ENCODE measurements around the gene EIF2B4. TPM values are rescaled to one million over a fixed set of nuclear protein-coding genes. Genes with fewer than 3 reads are reported as not detected.

The EIF2B4 gene
- total and polyA plus RNA-seq, 2 of the 13 experiments (the other 11 are each of a cell fraction or from before 2014, with no cell fraction given): 91.5 to 96.4 TPM

DNA sequence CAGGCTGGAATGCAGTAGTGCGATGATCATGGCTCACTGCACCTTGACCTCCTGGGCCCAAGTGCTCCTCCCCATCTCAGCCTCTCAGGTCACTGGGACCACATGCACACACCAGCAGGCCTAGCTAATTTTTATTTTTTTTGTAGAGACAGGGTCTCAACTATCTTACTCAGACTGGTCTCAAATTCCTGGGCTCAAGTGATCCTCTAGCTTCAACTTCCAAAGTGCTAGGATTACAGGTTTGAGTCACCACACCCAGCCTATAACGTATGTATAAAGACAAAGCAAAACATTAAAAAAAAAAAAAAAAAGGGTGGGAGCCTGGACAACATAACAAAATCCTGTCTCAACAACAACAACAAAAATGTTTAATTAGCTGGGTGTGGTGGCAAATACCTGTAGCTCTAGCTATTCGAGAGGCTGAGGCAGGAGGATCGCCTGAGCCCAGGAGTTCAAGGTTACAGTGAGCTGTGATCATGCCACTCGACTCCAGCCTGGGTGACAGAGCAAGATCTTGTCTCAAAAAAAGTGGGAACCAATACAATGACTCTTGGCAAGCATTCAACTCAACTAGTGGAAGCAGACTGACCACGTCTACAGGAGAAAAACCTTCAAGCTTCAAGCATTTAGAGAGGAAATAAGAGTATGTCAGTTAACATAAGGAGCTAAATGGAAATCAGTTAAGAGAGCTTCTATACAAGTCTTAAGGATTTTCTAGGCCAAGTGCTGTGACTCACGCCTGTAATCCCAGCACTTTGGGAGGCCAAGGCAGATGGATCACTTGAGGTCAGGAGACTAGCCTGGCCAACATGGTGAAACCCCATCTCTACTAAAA lies 16.2 kb downstream of the EIF2B4 start:
- Histone ChIP-seq H3K4me2 (ENCODE audit: low read depth, low read length) (peak overlapping the region; percentile 90), H3K9ac (ENCODE audit: insufficient read depth, low read depth, low read length) (peak overlapping the region; percentile 99), H3K4me3 (replicated peaks in 1 of 3; ENCODE audit: insufficient read depth in 1 of 3, low read depth in 2 of 3, low read length in 3 of 3) (peak overlapping the region in 2 of 3 experiments; percentile 75 to 91; a peak in 4 of 6 replicates), H4K20me1 (ENCODE audit: insufficient read depth, low read length) (no peaks in the 10 kb centered on the region), H2AFZ (ENCODE audit: low read length) (no peak overlapping the region), H3K36me3 (replicated peaks in 1 of 2; ENCODE audit: control insufficient read depth in 1 of 2, insufficient read depth in 2 of 2, low read length in 2 of 2) (peaks cover 1 to 5% of the 10 kb centered on the region in 2 experiments; a peak in 2 of 5 replicates), H3K79me2 (ENCODE audit: insufficient read depth, low read length) (peaks cover 87% of the 10 kb centered on the region), H3K9me3 (ENCODE audit: low read length) (no peaks in the 10 kb centered on the region), H3K4me1 (ENCODE audit: insufficient read depth, low read length) (peaks cover 56% of the 10 kb centered on the region), H3K27me3 (ENCODE audit: control insufficient read depth in 1 of 2, insufficient read depth in 2 of 2, low read length in 2 of 2) (no peaks in the 10 kb centered on the region; a peak in 1 of 5 replicates), H3K27ac (ENCODE audit: extremely low read length, insufficient read depth, low read length) (peak overlapping the region; percentile 96)
- ChIA-PET POLR2A (interaction anchor here (0.6 to 4.1 kb wide), 23 partner anchors 10 to 1039 kb away, joined by 3 to 73 read pairs (median 4); partner anchors contain the start of genes ATRAID, CCDC121, EIF2B4 and FNDC4), CTCF (ENCODE audit: low intra/inter-chr PET ratio, low total read pairs) (no interaction called here)
- ATAC-seq (peak; percentile 36), FAIRE-seq (peak; percentile 84), DNase-seq (ENCODE audit: low spot score) (peak; percentile 88)
- 9% methylated on average over 7 of the region's 7 CpGs for WGBS (ENCODE audit: low lambda C conversion rate)
- no TSS peak for BruUV-seq (replicated peaks)
- in situ Hi-C loops (cut with HindIII; ENCODE audit: extremely low pct_ligation_motif_present, low pct_unique_long_range_greater_than_20kb): no loop called here
- intact Hi-C loops (cut with micrococcal nuclease; ENCODE audit: unreplicated experiment): no loop called here
- TF ChIP-seq ZNF414 (CRISPR knock-in tag; IDR thresholded peaks at IDR 0.05) (0 out of 2 replicates have a peak, but pooled peaks have one; percentile 15), SRY (CRISPR knock-in tag; IDR thresholded peaks at IDR 0.05) (0 out of 2 replicates have a peak, but pooled peaks have one; percentile 28), ISL2 (CRISPR knock-in tag; IDR thresholded peaks at IDR 0.05) (no peak), SIN3A (IDR thresholded peaks at IDR 0.05; ENCODE audit: borderline replicate concordance, low read depth, low read length) (no peak), ZNF598 (CRISPR knock-in tag; IDR thresholded peaks at IDR 0.05; ENCODE audit: borderline replicate concordance) (no peak), FOXJ3 (CRISPR knock-in tag; IDR thresholded peaks at IDR 0.05; ENCODE audit: borderline replicate concordance) (no peak), HNF4A (CRISPR knock-in tag; IDR thresholded peaks at IDR 0.05) (peak; percentile 92), MYC (CRISPR knock-in tag; IDR thresholded peaks at IDR 0.05; ENCODE audit: borderline replicate concordance) (peak; percentile 82), THAP11 (CRISPR knock-in tag; IDR thresholded peaks at IDR 0.05) (no peak; the same call in none of the 2 replicates), ZNF441 (CRISPR knock-in tag; IDR thresholded peaks at IDR 0.05; ENCODE audit: borderline replicate concordance) (no peak), KAT2B (IDR thresholded peaks at IDR 0.05; ENCODE audit: borderline replicate concordance, low read depth, low read length) (no peak), RARG (CRISPR knock-in tag; IDR thresholded peaks at IDR 0.05; ENCODE audit: low read depth) (no peak), ZC3H4 (CRISPR knock-in tag; IDR thresholded peaks at IDR 0.05; ENCODE audit: borderline replicate concordance) (no peak)
- TF ChIP-seq, protein P1, sequence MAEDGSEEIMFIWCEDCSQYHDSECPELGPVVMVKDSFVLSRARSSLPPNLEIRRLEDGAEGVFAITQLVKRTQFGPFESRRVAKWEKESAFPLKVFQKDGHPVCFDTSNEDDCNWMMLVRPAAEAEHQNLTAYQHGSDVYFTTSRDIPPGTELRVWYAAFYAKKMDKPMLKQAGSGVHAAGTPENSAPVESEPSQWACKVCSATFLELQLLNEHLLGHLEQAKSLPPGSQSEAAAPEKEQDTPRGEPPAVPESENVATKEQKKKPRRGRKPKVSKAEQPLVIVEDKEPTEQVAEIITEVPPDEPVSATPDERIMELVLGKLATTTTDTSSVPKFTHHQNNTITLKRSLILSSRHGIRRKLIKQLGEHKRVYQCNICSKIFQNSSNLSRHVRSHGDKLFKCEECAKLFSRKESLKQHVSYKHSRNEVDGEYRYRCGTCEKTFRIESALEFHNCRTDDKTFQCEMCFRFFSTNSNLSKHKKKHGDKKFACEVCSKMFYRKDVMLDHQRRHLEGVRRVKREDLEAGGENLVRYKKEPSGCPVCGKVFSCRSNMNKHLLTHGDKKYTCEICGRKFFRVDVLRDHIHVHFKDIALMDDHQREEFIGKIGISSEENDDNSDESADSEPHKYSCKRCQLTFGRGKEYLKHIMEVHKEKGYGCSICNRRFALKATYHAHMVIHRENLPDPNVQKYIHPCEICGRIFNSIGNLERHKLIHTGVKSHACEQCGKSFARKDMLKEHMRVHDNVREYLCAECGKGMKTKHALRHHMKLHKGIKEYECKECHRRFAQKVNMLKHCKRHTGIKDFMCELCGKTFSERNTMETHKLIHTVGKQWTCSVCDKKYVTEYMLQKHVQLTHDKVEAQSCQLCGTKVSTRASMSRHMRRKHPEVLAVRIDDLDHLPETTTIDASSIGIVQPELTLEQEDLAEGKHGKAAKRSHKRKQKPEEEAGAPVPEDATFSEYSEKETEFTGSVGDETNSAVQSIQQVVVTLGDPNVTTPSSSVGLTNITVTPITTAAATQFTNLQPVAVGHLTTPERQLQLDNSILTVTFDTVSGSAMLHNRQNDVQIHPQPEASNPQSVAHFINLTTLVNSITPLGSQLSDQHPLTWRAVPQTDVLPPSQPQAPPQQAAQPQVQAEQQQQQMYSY (CRISPR knock-in tag; IDR thresholded peaks at IDR 0.05): no peak
- TF ChIP-seq, protein P2, sequence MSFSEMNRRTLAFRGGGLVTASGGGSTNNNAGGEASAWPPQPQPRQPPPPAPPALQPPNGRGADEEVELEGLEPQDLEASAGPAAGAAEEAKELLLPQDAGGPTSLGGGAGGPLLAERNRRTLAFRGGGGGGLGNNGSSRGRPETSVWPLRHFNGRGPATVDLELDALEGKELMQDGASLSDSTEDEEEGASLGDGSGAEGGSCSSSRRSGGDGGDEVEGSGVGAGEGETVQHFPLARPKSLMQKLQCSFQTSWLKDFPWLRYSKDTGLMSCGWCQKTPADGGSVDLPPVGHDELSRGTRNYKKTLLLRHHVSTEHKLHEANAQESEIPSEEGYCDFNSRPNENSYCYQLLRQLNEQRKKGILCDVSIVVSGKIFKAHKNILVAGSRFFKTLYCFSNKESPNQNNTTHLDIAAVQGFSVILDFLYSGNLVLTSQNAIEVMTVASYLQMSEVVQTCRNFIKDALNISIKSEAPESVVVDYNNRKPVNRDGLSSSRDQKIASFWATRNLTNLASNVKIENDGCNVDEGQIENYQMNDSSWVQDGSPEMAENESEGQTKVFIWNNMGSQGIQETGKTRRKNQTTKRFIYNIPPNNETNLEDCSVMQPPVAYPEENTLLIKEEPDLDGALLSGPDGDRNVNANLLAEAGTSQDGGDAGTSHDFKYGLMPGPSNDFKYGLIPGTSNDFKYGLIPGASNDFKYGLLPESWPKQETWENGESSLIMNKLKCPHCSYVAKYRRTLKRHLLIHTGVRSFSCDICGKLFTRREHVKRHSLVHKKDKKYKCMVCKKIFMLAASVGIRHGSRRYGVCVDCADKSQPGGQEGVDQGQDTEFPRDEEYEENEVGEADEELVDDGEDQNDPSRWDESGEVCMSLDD (CRISPR knock-in tag; IDR thresholded peaks at IDR 0.05; ENCODE audit: borderline replicate concordance): no peak
